ENCODE measurements around the gene PREB.
A peak's percentile ranks its signal among the peaks of the same experiment; 100 is the strongest.

PREB gene

GRCh38 chr2:27134781-27135477 is 493 bp upstream of the PREB start:
- Histone ChIP-seq H4K20me1 (ENCODE audit: insufficient read depth, low read length) (peaks cover 34% of the 10 kb centered on the region), H3K9ac (ENCODE audit: low read depth, low read length) (peak overlapping the region; percentile 90)

GRCh38 chr2:27133195-27133875 is 1.1 kb downstream of the PREB start:
- Histone ChIP-seq H3K4me2 (ENCODE audit: insufficient read depth, low read length) (peak overlapping the region; percentile 89), H2AFZ (ENCODE audit: low read depth, low read length) (0 out of 2 replicates have a peak overlapping the region, but pooled peaks have one; percentile 95), H3K4me1 (ENCODE audit: insufficient read depth, low read length) (peaks cover 28% of the 10 kb centered on the region), H3K4me3 (ENCODE audit: low read depth in 1 of 2, low read length in 2 of 2) (peak overlapping the region; percentile 90; a peak in 3 of 4 replicates), H3K27ac (ENCODE audit: low read length) (peak overlapping the region; percentile 81), H3K79me2 (ENCODE audit: insufficient read depth, low read length) (peaks cover 25% of the 10 kb centered on the region), H3K9ac (ENCODE audit: low read depth, low read length) (peak overlapping the region; percentile 90), H3K36me3 (ENCODE audit: insufficient read depth, low read length) (peaks cover 34% of the 10 kb centered on the region), H4K20me1 (ENCODE audit: insufficient read depth, low read length) (peaks cover 37% of the 10 kb centered on the region), H3K9me3 (ENCODE audit: insufficient read depth, low read length, severe bottlenecking) (no peaks in the 10 kb centered on the region), H3K27me3 (ENCODE audit: insufficient read depth, low read length, poor library complexity) (no peaks in the 10 kb centered on the region)
- TF ChIP-seq EZH2 (IDR thresholded peaks at IDR 0.05; ENCODE audit: borderline replicate concordance, low read depth, low read length, severe bottlenecking) (no peak), CTCF (IDR thresholded peaks at IDR 0.05; ENCODE audit: borderline replicate concordance, extremely low read depth, low read length, poor library complexity, severe bottlenecking) (no peak)
- peak; percentile 22 for DNase-seq
- peak; percentile 5; the same call in 1 of the 3 replicates for ATAC-seq (ENCODE audit: insufficient read depth, low read depth)

More at GRCh38 chr2:27134781-27135477, 493 bp upstream of the PREB start:
- no peaks in the 10 kb centered on the region for H3K9me3 ChIP-seq (ENCODE audit: insufficient read depth, low read length, severe bottlenecking)
- peaks cover 33% of the 10 kb centered on the region for H3K36me3 ChIP-seq (ENCODE audit: insufficient read depth, low read length)
- H3K79me2 ChIP-seq (ENCODE audit: insufficient read depth, low read length) = peaks cover 25% of the 10 kb centered on the region
- peak overlapping the region; percentile 68 for H3K4me2 ChIP-seq (ENCODE audit: insufficient read depth, low read length)
- H3K27me3 ChIP-seq (ENCODE audit: insufficient read depth, low read length, poor library complexity) = peaks cover 2% of the 10 kb centered on the region
- TF ChIP-seq EZH2 (IDR thresholded peaks at IDR 0.05; ENCODE audit: borderline replicate concordance, low read depth, low read length, severe bottlenecking) (no peak), CTCF (IDR thresholded peaks at IDR 0.05; ENCODE audit: borderline replicate concordance, extremely low read depth, low read length, poor library complexity, severe bottlenecking) (no peak)
- ATAC-seq (ENCODE audit: insufficient read depth, low read depth) (no peak), DNase-seq (no peak)
- peaks cover 28% of the 10 kb centered on the region for H3K4me1 ChIP-seq (ENCODE audit: insufficient read depth, low read length)
- H2AFZ ChIP-seq (ENCODE audit: low read depth, low read length) = peak overlapping the region; percentile 96
- H3K4me3 ChIP-seq (ENCODE audit: low read depth in 1 of 2, low read length in 2 of 2) = peak overlapping the region; percentile 10 to 90; a peak in 3 of 4 replicates
- H3K27ac ChIP-seq (ENCODE audit: low read length) = peak overlapping the region; percentile 73

DNA sequence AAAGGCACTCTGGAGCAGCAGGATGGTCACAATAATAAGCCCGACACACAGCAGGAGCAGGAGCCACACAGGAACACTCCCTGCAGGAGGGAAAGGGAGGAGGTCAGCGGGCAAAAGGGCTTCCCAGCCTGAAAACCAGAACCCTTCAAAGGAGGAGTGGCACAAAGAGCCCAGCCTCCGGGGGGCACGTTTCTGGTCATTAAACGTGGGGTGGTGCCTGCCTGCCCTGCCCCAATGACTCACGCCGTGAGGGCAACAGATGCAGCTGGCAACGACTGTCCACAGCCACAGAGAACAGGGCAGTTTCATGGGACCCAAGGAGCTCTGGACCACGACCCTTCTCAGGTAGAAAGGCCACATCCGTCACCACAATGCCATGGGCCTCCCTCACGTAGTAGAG is 3.0 kb downstream of the PREB start:
- TF ChIP-seq CTCF (IDR thresholded peaks at IDR 0.05; ENCODE audit: borderline replicate concordance, extremely low read depth, low read length, poor library complexity, severe bottlenecking) (no peak), EZH2 (IDR thresholded peaks at IDR 0.05; ENCODE audit: borderline replicate concordance, low read depth, low read length, severe bottlenecking) (no peak)
- H3K79me2 ChIP-seq (ENCODE audit: insufficient read depth, low read length) = peaks cover 25% of the 10 kb centered on the region
- peaks cover 28% of the 10 kb centered on the region for H3K4me1 ChIP-seq (ENCODE audit: insufficient read depth, low read length)
- H3K4me2 ChIP-seq (ENCODE audit: insufficient read depth, low read length) = no peak overlapping the region
- no peak overlapping the region for H3K27ac ChIP-seq (ENCODE audit: low read length)
- no peak overlapping the region for H3K4me3 ChIP-seq (ENCODE audit: low read depth in 1 of 2, low read length in 2 of 2)
- ATAC-seq (ENCODE audit: insufficient read depth, low read depth) (no peak), DNase-seq (no peak)
- no peaks in the 10 kb centered on the region for H3K9me3 ChIP-seq (ENCODE audit: insufficient read depth, low read length, severe bottlenecking)
- H2AFZ ChIP-seq (ENCODE audit: low read depth, low read length) = no peak overlapping the region
- H3K9ac ChIP-seq (ENCODE audit: low read depth, low read length) = no peak overlapping the region
- no peaks in the 10 kb centered on the region for H3K27me3 ChIP-seq (ENCODE audit: insufficient read depth, low read length, poor library complexity)
- H4K20me1 ChIP-seq (ENCODE audit: insufficient read depth, low read length) = peaks cover 37% of the 10 kb centered on the region
- peaks cover 34% of the 10 kb centered on the region for H3K36me3 ChIP-seq (ENCODE audit: insufficient read depth, low read length)

All from DND-41 (cell line).